OCI-LY1 (cell line): ENCODE data around the gene SLC38A4.

ENCODE experiments used
- H2AFZ ChIP-seq: fragments of 200-600 bp; sonication (generic), shearing (Covaris generic); 2 replicates; pipeline ENCODE4 v1.6.0; 2014; ENCODE audit warnings: antibody characterized with exemption, mild to moderate bottlenecking, low read length
- H3F3A ChIP-seq: fragments of 200-600 bp; sonication (generic), shearing (Covaris generic); 2 replicates; pipeline ENCODE4 v1.6.0; 2014; ENCODE audit warnings: mild to moderate bottlenecking, antibody characterized with exemption, low read length, moderate library complexity; ENCODE audit not compliant: insufficient read depth
- H3K27ac ChIP-seq: fragments of 200-600 bp; sonication (generic); 2 replicates; pipeline ENCODE4 v1.5.1; 2014; ENCODE audit warnings: low read length, mixed run types, mild to moderate bottlenecking, low read depth; ENCODE audit not compliant: poor library complexity, severe bottlenecking
- H3K27me3 ChIP-seq: fragments of 200-600 bp; sonication (generic); 2 replicates; pipeline ENCODE4 v1.6.0; 2014; ENCODE audit warnings: antibody characterized with exemption, mild to moderate bottlenecking, low read length, moderate library complexity; ENCODE audit not compliant: insufficient read depth
- H3K36me3 ChIP-seq: fragments of 200-600 bp; sonication (generic); 2 replicates; pipeline ENCODE4 v1.6.1; 2014; ENCODE audit warnings: mild to moderate bottlenecking, antibody characterized with exemption, low read length, moderate library complexity, mixed read lengths; ENCODE audit not compliant: insufficient read depth
- H3K4me1 ChIP-seq: fragments of 200-600 bp; sonication (generic); 2 replicates; pipeline ENCODE4 v1.5.1; 2014; ENCODE audit warnings: mild to moderate bottlenecking, low read length, moderate library complexity; ENCODE audit not compliant: insufficient read depth, severe bottlenecking
- H3K4me2 ChIP-seq: fragments of 200-600 bp; sonication (generic), shearing (Covaris generic); 2 replicates; pipeline ENCODE4 v1.6.1; 2014; ENCODE audit warnings: low read length
- H3K4me3 ChIP-seq: fragments of 200-600 bp; sonication (generic); 2 replicates; pipeline ENCODE4 v1.5.1; 2014; ENCODE audit warnings: low read length, low read depth, mild to moderate bottlenecking, mixed read lengths; ENCODE audit not compliant: poor library complexity, severe bottlenecking
- H3K79me2 ChIP-seq: fragments of 200-600 bp; shearing (Covaris generic); 2 replicates; pipeline ENCODE4 v1.6.1; 2016; ENCODE audit warnings: mixed run types, low read length, mixed read lengths; ENCODE audit not compliant: insufficient read depth
- H3K9ac ChIP-seq: fragments of 200-600 bp; sonication (generic), shearing (Covaris generic); 2 replicates; pipeline ENCODE4 v1.6.1; 2014; ENCODE audit warnings: mild to moderate bottlenecking, low read length, mixed read lengths
- H3K9me2 ChIP-seq: fragments of 200-600 bp; sonication (generic), shearing (Covaris generic); 2 replicates; pipeline ENCODE4 v1.6.1; 2014; ENCODE audit warnings: low read depth, mild to moderate bottlenecking, low read length, mixed read lengths
- H3K9me3 ChIP-seq: fragments of 200-600 bp; shearing (Covaris generic); 2 replicates; pipeline ENCODE4 v1.6.1; 2014; ENCODE audit warnings: low read length, mixed read lengths
- H4K20me1 ChIP-seq: fragments of 200-600 bp; sonication (generic), shearing (Covaris generic); 2 replicates; pipeline ENCODE4 v1.6.0; 2016; ENCODE audit warnings: mild to moderate bottlenecking, low read length; ENCODE audit not compliant: insufficient read depth
- CTCF ChIP-seq: fragments of 200-600 bp; sonication (generic), shearing (Covaris generic); IDR thresholded peaks from 2 replicates; pipeline ENCODE4 v1.5.1; 2017; ENCODE audit warnings: mild to moderate bottlenecking, antibody characterized with exemption, low read length, moderate library complexity, mixed read lengths
- EZH2 ChIP-seq: fragments of 200-600 bp; sonication (generic), shearing (Covaris generic); IDR thresholded peaks from 2 replicates; pipeline ENCODE4 v1.8.0; 2017; ENCODE audit warnings: borderline replicate concordance, mixed run types, mild to moderate bottlenecking, antibody characterized with exemption, low read length, moderate library complexity, mixed read lengths

SLC38A4 gene

GRCh38 chr12:46778415-46778814 is 47.4 kb downstream of the SLC38A4 start:
- Histone ChIP-seq H3K4me3 (no peak overlapping the region), H3K36me3 (no peaks in the 10 kb centered on the region), H3K9ac (no peak overlapping the region), H3K4me1 (no peaks in the 10 kb centered on the region), H4K20me1 (no peaks in the 10 kb centered on the region), H3K79me2 (no peaks in the 10 kb centered on the region), H3F3A (no peaks in the 10 kb centered on the region), H3K27me3 (no peaks in the 10 kb centered on the region), H3K27ac (no peak overlapping the region), H3K9me2 (no peaks in the 10 kb centered on the region), H3K9me3 (no peaks in the 10 kb centered on the region), H3K4me2 (no peak overlapping the region), H2AFZ (no peak overlapping the region)
- TF ChIP-seq EZH2: no peak

GRCh38 chr12:46777587-46777986 is 48.2 kb downstream of the SLC38A4 start:
- Histone ChIP-seq H3K27ac (no peak overlapping the region), H3K4me2 (no peak overlapping the region)

GRCh38 chr12:46775796-46776195 is 50.0 kb downstream of the SLC38A4 start:
- no peaks in the 10 kb centered on the region for H3K9me2 ChIP-seq
- H3K9ac ChIP-seq: no peak overlapping the region
- no peaks in the 10 kb centered on the region for H3K4me1 ChIP-seq
- H3K27me3 ChIP-seq: no peaks in the 10 kb centered on the region
- no peak overlapping the region for H2AFZ ChIP-seq
- no peak overlapping the region for H3K4me2 ChIP-seq
- no peaks in the 10 kb centered on the region for H3K36me3 ChIP-seq
- no peak overlapping the region for H3K27ac ChIP-seq
- no peak overlapping the region for H3K4me3 ChIP-seq
- H4K20me1 ChIP-seq: no peaks in the 10 kb centered on the region
- no peaks in the 10 kb centered on the region for H3F3A ChIP-seq
- TF ChIP-seq CTCF (no peak), EZH2 (no peak)
- H3K9me3 ChIP-seq: no peaks in the 10 kb centered on the region
- no peaks in the 10 kb centered on the region for H3K79me2 ChIP-seq

More at GRCh38 chr12:46777587-46777986, 48.2 kb downstream of the SLC38A4 start:
- H3F3A ChIP-seq: no peaks in the 10 kb centered on the region
- H3K4me3 ChIP-seq: no peak overlapping the region
- H3K9ac ChIP-seq: no peak overlapping the region
- H3K36me3 ChIP-seq: no peaks in the 10 kb centered on the region
- no peaks in the 10 kb centered on the region for H3K9me3 ChIP-seq
- no peaks in the 10 kb centered on the region for H4K20me1 ChIP-seq
- TF ChIP-seq CTCF (no peak), EZH2 (no peak)
- no peaks in the 10 kb centered on the region for H3K4me1 ChIP-seq
- no peaks in the 10 kb centered on the region for H3K27me3 ChIP-seq
- H2AFZ ChIP-seq: no peak overlapping the region
- no peaks in the 10 kb centered on the region for H3K9me2 ChIP-seq
- H3K79me2 ChIP-seq: no peaks in the 10 kb centered on the region

- no peak overlapping the region for H3K4me3 ChIP-seq
- TF ChIP-seq CTCF (no peak), EZH2 (no peak)
- H2AFZ ChIP-seq: no peak overlapping the region
These were observed 51.5 kb downstream of the SLC38A4 start for GRCh38 chr12:46774322-46774633.

More at GRCh38 chr12:46774322-46774633, 51.5 kb downstream of the SLC38A4 start:
- Histone ChIP-seq H3K27me3 (no peaks in the 10 kb centered on the region), H3K4me1 (no peaks in the 10 kb centered on the region), H3K4me2 (no peak overlapping the region), H3K9me2 (no peaks in the 10 kb centered on the region), H3K36me3 (no peaks in the 10 kb centered on the region), H4K20me1 (no peaks in the 10 kb centered on the region), H3K9ac (no peak overlapping the region), H3F3A (no peaks in the 10 kb centered on the region), H3K9me3 (no peaks in the 10 kb centered on the region), H3K79me2 (no peaks in the 10 kb centered on the region), H3K27ac (no peak overlapping the region)
